ENCODE data around the gene GPX4. TPM values are rescaled to one million over a fixed set of nuclear protein-coding genes. Genes with fewer than 3 reads are reported as not detected.

Gene GPX4
- polyA plus RNA-seq, 1 of the 3 experiments (the other 2 are of a cell fraction), result 925 TPM

DNA sequence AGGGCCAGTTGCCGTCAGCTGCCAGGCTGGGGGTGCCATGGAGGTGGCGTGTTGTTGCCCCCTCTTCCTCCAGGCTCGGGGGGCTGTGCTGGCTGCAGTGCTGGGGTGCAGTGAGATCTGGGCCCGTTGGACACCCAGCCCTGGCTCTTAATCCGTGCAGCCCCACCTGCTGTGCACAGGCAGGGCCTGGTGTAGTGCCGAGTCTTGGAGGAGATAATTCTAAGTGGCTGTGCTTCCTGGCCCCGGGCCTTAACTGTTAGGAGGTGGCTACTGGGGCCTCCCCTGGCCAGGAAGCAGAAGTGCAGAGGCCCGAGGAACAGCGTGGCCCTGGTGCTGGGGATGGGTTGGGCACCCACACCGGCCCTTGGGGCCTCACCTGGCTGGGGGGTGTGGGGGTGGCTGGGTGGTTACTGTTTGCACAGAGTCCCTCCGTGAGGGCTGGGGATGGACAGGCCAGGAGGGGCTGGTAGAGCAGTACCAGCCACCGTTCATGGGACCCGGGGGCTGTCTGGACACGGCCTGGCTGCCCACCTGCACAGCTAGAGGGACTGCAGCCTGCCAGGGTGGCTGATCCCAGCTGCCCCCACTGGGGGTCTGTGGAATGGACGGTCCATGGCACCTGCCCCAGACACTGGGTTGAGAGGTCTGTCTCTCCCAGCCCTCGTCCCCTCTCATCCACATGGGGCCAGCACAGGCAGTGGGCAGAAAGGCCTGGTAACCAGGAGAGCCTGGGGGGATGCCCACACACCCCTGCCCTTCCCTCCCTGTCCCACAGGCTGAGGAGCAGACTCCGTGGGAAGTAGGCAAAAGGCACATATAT is 3.3 kb downstream of the GPX4 start:
- DNase-seq, result no peak
- Histone ChIP-seq H3K9me3 (no peaks in the 10 kb centered on the region), H3K4me2 (no peak overlapping the region), H3F3A (replicated peaks; ENCODE audit: insufficient read depth) (peaks cover 25% of the 10 kb centered on the region), H4K20me1 (ENCODE audit: insufficient read depth) (peaks cover 21% of the 10 kb centered on the region; the same call in 1 of the 2 replicates), H3K4me3 (ENCODE audit: low read depth in 2 of 2, low read length in 1 of 2) (no peak overlapping the region), H2AFZ (ENCODE audit: low read depth) (no peak overlapping the region), H3K4me1 (ENCODE audit: control insufficient read depth in 1 of 2, insufficient read depth in 2 of 2, low read depth in 1 of 2, low read length in 1 of 2) (peaks cover 12 to 15% of the 10 kb centered on the region in 2 experiments; a peak in 3 of 4 replicates), H3K9ac (no peak overlapping the region), H3K27ac (ENCODE audit: low read depth in 2 of 2, low read length in 1 of 2) (no peak overlapping the region; a peak in 1 of 4 replicates), H3K27me3 (ENCODE audit: insufficient read depth) (no peaks in the 10 kb centered on the region), H3K79me2 (ENCODE audit: insufficient read depth) (peaks cover 18% of the 10 kb centered on the region; the same call in 1 of the 2 replicates), H3K9me2 (no peaks in the 10 kb centered on the region), H3K36me3 (replicated peaks in 1 of 2; ENCODE audit: control insufficient read depth in 1 of 2, insufficient read depth in 2 of 2, low read length in 1 of 2) (peaks cover 0 to 34% of the 10 kb centered on the region in 2 experiments)
- ChIA-PET CTCF (interaction anchor here (0.8 to 1.8 kb wide), 4 partner anchors 17 to 137 kb away, joined by 3 to 5 read pairs (median 4); no protein-coding TSS in a partner anchor), POLR2A (no interaction called here)
- TF ChIP-seq GABPA (IDR thresholded peaks at IDR 0.05; ENCODE audit: low read depth) (no peak), RCOR1 (IDR thresholded peaks at IDR 0.05; ENCODE audit: low read length) (no peak), JUND (IDR thresholded peaks at IDR 0.05) (no peak), GATA2 (CRISPR knock-in tag; IDR thresholded peaks at IDR 0.05) (no peak), POLR2AphosphoS5 (IDR thresholded peaks at IDR 0.05; ENCODE audit: low read depth, low read length) (no peak), NFIC (IDR thresholded peaks at IDR 0.05; ENCODE audit: borderline replicate concordance) (no peak), MEF2A (IDR thresholded peaks at IDR 0.05; ENCODE audit: borderline replicate concordance, low read depth) (no peak), YY1 (IDR thresholded peaks at IDR 0.05; ENCODE audit: low read depth) (no peak), SMC3 (IDR thresholded peaks at IDR 0.05; ENCODE audit: low read depth, low read length) (no peak), ELF1 (IDR thresholded peaks at IDR 0.05) (no peak)
- TF ChIP-seq, protein P1, sequence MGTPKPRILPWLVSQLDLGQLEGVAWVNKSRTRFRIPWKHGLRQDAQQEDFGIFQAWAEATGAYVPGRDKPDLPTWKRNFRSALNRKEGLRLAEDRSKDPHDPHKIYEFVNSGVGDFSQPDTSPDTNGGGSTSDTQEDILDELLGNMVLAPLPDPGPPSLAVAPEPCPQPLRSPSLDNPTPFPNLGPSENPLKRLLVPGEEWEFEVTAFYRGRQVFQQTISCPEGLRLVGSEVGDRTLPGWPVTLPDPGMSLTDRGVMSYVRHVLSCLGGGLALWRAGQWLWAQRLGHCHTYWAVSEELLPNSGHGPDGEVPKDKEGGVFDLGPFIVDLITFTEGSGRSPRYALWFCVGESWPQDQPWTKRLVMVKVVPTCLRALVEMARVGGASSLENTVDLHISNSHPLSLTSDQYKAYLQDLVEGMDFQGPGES (IDR thresholded peaks at IDR 0.05; ENCODE audit: low read depth, low read length), result no peak
- TF ChIP-seq, protein P2, sequence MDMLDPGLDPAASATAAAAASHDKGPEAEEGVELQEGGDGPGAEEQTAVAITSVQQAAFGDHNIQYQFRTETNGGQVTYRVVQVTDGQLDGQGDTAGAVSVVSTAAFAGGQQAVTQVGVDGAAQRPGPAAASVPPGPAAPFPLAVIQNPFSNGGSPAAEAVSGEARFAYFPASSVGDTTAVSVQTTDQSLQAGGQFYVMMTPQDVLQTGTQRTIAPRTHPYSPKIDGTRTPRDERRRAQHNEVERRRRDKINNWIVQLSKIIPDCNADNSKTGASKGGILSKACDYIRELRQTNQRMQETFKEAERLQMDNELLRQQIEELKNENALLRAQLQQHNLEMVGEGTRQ (IDR thresholded peaks at IDR 0.05; ENCODE audit: borderline replicate concordance, low read depth, low read length), result no peak
- WGBS (ENCODE audit: low lambda C conversion rate), result 87% methylated on average over 7 of the region's 17 CpGs

DNA sequence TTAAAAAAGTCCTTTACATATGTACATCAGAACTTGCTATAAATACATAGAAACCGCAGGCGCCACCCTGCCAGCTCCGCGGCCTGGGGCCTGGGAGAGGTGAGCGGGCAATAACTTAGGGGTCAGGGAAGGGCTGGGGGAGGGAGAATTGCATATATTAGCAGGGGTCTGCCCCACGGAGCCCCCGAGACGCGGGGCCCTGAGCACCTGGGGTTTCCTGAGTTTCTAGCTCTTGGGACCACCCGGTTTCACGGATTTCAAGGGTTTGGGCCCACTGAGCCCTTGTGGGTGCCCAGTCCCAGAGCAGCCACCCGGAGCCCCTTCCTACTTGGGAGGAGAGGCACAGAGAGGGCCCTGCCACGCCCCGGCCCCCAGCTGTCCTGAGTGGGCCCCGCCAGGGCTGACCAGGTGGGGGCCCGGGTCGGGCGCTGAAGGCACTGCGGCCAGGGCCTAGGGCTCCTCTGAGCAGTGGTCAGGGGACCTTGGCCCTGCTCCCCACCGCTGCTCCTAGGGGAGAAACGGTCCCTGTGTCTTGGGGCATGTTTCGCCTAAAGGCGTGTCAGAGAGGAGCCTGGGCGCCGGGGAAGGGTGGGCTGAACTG is 4.0 kb downstream of the GPX4 start:
- Histone ChIP-seq H4K20me1 (ENCODE audit: insufficient read depth) (peaks cover 21% of the 10 kb centered on the region; the same call in 1 of the 2 replicates), H3K36me3 (replicated peaks in 1 of 2; ENCODE audit: control insufficient read depth in 1 of 2, insufficient read depth in 2 of 2, low read length in 1 of 2) (peaks cover 0 to 34% of the 10 kb centered on the region in 2 experiments), H2AFZ (ENCODE audit: low read depth) (no peak overlapping the region), H3F3A (replicated peaks; ENCODE audit: insufficient read depth) (peaks cover 18% of the 10 kb centered on the region), H3K4me2 (no peak overlapping the region), H3K79me2 (ENCODE audit: insufficient read depth) (peaks cover 18% of the 10 kb centered on the region; the same call in 1 of the 2 replicates), H3K9ac (no peak overlapping the region), H3K4me3 (ENCODE audit: low read depth in 2 of 2, low read length in 1 of 2) (no peak overlapping the region), H3K27me3 (ENCODE audit: insufficient read depth) (no peaks in the 10 kb centered on the region), H3K4me1 (ENCODE audit: control insufficient read depth in 1 of 2, insufficient read depth in 2 of 2, low read depth in 1 of 2, low read length in 1 of 2) (peaks cover 7 to 15% of the 10 kb centered on the region in 2 experiments; a peak in 3 of 4 replicates), H3K9me3 (no peaks in the 10 kb centered on the region), H3K27ac (ENCODE audit: low read depth in 2 of 2, low read length in 1 of 2) (no peak overlapping the region), H3K9me2 (no peaks in the 10 kb centered on the region)
- no peak for DNase-seq
- ChIA-PET CTCF (interaction anchor here (1.3 to 1.8 kb wide), 2 partner anchors 87 to 113 kb away, joined by 5 read pairs; no protein-coding TSS in a partner anchor), POLR2A (interaction anchor here (0.6 kb wide), 1 partner anchor 86 kb away, joined by 3 read pairs; no protein-coding TSS in a partner anchor)
- WGBS (ENCODE audit: low lambda C conversion rate), result 88% methylated on average over 11 of the region's 25 CpGs
- TF ChIP-seq NFIC (IDR thresholded peaks at IDR 0.05; ENCODE audit: borderline replicate concordance) (no peak), MEF2A (IDR thresholded peaks at IDR 0.05; ENCODE audit: borderline replicate concordance, low read depth) (no peak), YY1 (IDR thresholded peaks at IDR 0.05; ENCODE audit: low read depth) (no peak), TCF12 (IDR thresholded peaks at IDR 0.05) (no peak), FOSL2 (IDR thresholded peaks at IDR 0.05; ENCODE audit: borderline replicate concordance, low read depth) (no peak), GATA2 (CRISPR knock-in tag; IDR thresholded peaks at IDR 0.05) (no peak), JUND (IDR thresholded peaks at IDR 0.05) (no peak), SMC3 (IDR thresholded peaks at IDR 0.05; ENCODE audit: low read depth, low read length) (no peak), TAF1 (IDR thresholded peaks at IDR 0.05; ENCODE audit: borderline replicate concordance, low read depth, low read length) (no peak)
- TF ChIP-seq, protein P3, sequence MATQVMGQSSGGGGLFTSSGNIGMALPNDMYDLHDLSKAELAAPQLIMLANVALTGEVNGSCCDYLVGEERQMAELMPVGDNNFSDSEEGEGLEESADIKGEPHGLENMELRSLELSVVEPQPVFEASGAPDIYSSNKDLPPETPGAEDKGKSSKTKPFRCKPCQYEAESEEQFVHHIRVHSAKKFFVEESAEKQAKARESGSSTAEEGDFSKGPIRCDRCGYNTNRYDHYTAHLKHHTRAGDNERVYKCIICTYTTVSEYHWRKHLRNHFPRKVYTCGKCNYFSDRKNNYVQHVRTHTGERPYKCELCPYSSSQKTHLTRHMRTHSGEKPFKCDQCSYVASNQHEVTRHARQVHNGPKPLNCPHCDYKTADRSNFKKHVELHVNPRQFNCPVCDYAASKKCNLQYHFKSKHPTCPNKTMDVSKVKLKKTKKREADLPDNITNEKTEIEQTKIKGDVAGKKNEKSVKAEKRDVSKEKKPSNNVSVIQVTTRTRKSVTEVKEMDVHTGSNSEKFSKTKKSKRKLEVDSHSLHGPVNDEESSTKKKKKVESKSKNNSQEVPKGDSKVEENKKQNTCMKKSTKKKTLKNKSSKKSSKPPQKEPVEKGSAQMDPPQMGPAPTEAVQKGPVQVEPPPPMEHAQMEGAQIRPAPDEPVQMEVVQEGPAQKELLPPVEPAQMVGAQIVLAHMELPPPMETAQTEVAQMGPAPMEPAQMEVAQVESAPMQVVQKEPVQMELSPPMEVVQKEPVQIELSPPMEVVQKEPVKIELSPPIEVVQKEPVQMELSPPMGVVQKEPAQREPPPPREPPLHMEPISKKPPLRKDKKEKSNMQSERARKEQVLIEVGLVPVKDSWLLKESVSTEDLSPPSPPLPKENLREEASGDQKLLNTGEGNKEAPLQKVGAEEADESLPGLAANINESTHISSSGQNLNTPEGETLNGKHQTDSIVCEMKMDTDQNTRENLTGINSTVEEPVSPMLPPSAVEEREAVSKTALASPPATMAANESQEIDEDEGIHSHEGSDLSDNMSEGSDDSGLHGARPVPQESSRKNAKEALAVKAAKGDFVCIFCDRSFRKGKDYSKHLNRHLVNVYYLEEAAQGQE (IDR thresholded peaks at IDR 0.05; ENCODE audit: low read depth, low read length), result no peak
- TF ChIP-seq, protein P4, sequence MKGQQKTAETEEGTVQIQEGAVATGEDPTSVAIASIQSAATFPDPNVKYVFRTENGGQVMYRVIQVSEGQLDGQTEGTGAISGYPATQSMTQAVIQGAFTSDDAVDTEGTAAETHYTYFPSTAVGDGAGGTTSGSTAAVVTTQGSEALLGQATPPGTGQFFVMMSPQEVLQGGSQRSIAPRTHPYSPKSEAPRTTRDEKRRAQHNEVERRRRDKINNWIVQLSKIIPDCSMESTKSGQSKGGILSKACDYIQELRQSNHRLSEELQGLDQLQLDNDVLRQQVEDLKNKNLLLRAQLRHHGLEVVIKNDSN (IDR thresholded peaks at IDR 0.05; ENCODE audit: borderline replicate concordance, low read depth), result no peak
- TF ChIP-seq, protein P1 (IDR thresholded peaks at IDR 0.05; ENCODE audit: low read depth, low read length), result no peak
